Smooth muscle cell (in vitro differentiated cells): Measurements from ENCODE around the gene HS1BP3. TPM values are rescaled to one million over a fixed set of nuclear protein-coding genes. Genes with fewer than 3 reads are reported as not detected.

Experiments used
- DNase-seq: peaks from one replicate; lab custom pipeline; 2025; ENCODE audit not compliant: unreplicated experiment; lab: John Stamatoyannopoulos, UW
- H2AFZ ChIP-seq: fragments of 200-600 bp; sonication (generic); 2 replicates; pipeline ENCODE4 v1.6.0; 2016; ENCODE audit warnings: antibody characterized with exemption, low read depth, mild to moderate bottlenecking
- H3F3A ChIP-seq: fragments of 200-600 bp; sonication (generic); 2 replicates; pipeline ENCODE4 v1.6.0; 2017; ENCODE audit warnings: antibody characterized with exemption, low read depth
- H3K27ac ChIP-seq: fragments of 200-600 bp; sonication (generic); 2 replicates; pipeline ENCODE4 v1.5.1; 2016; ENCODE audit warnings: low read depth, mild to moderate bottlenecking
- H3K27me3 ChIP-seq: fragments of 200-600 bp; sonication (generic); 2 replicates; pipeline ENCODE4 v1.6.1; 2016; ENCODE audit warnings: low read depth, mild to moderate bottlenecking
- H3K36me3 ChIP-seq: fragments of 200-600 bp; sonication (generic); 2 replicates; pipeline ENCODE4 v1.5.1; 2016; ENCODE audit warnings: low read depth
- H3K4me1 ChIP-seq: fragments of 200-600 bp; sonication (generic); 2 replicates; pipeline ENCODE4 v1.5.1; 2016; ENCODE audit warnings: low read depth
- H3K4me2 ChIP-seq: fragments of 200-600 bp; sonication (generic); 2 replicates; pipeline ENCODE4 v1.6.0; 2016; ENCODE audit warnings: mild to moderate bottlenecking
- H3K4me3 ChIP-seq: fragments of 200-600 bp; sonication (generic); 2 replicates; pipeline ENCODE4 v1.5.1; 2016; ENCODE audit warnings: mild to moderate bottlenecking
- H3K79me2 ChIP-seq: fragments of 200-600 bp; sonication (generic); 2 replicates; pipeline ENCODE4 v1.6.0; 2016; ENCODE audit warnings: low read depth, mild to moderate bottlenecking
- H3K9ac ChIP-seq: fragments of 200-600 bp; sonication (generic); 2 replicates; pipeline ENCODE4 v1.6.0; 2016; ENCODE audit warnings: low read depth
- H3K9me3 ChIP-seq: fragments of 200-600 bp; sonication (generic); replicated peaks from 2 replicates; pipeline ENCODE4 v1.5.1; 2016; ENCODE audit warnings: low read depth
- H4K20me1 ChIP-seq: fragments of 200-600 bp; sonication (generic); 2 replicates; pipeline ENCODE4 v1.6.0; 2016; ENCODE audit warnings: low read depth
- CTCF ChIP-seq: fragments of 200-600 bp; sonication (generic); IDR thresholded peaks from 2 replicates; pipeline ENCODE4 v1.5.1; 2017; ENCODE audit warnings: borderline replicate concordance, mild to moderate bottlenecking, antibody characterized with exemption; ENCODE audit not compliant: insufficient read depth, poor library complexity, severe bottlenecking
- WGBS: methylation state at CpG from one replicate; pipeline ENCODE4 v1.1.7; 2016; ENCODE audit warnings: low lambda C conversion rate; 5-methylcytosine and 5-hydroxymethylcytosine counted together
- polyA plus RNA-seq: library from polyadenylated mRNA; unstranded; fragments of >200 nt; fragmentation: Nextera tagmentation; extraction: Ambion mirVana; gene quantifications from 2 replicates; pipeline ENCODE4 v1.2.1, GENCODE V29; 2016
- total RNA-seq: library from RNA; depleted of rRNA; stranded (reverse); fragments of >200 nt; gene quantifications from 2 replicates; pipeline ENCODE4 v1.2.3, GENCODE V29; 2014

Gene HS1BP3
- total and polyA plus RNA-seq, 2 experiments from 2014 or later: 9.3 to 20.4 TPM

- H3K27ac ChIP-seq: no peak overlapping the region
Observed at GRCh38 chr2:20574930-20575329, 76.0 kb downstream of the HS1BP3 start.

DNA sequence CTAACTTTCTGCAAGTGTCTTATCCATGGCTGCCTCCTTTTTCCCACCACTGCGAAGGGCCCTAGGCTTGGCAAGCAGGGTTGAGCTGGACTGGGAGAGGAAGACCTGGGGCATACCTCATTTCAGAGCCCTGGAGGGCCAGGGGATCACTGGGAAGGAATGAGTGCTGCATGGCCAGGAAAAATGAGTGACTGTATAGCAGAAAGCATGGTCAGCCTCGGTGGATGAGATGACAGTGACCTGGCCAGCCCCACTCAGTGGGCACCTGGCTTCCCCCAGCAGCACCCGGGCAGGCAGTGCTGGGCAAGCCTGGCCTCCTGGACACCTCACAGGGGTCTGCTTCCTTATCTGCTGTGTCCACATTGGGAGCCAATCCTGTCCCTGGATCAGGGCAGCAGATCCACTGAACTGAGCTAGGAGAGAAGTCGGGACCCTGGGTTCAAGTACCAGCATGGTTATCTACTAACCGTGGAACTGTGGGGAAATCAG, 76.4 kb downstream of the HS1BP3 start:
- whole genome bisulfite sequencing: 93% methylated on average over 5 of the region's 5 CpGs
- no peak overlapping the region for H3K27ac ChIP-seq
- H3K4me3 ChIP-seq: no peak overlapping the region
- peaks cover 7% of the 10 kb centered on the region for H3F3A ChIP-seq
- no peak for DNase-seq
- no peaks in the 10 kb centered on the region for H3K9me3 ChIP-seq
- H4K20me1 ChIP-seq: no peaks in the 10 kb centered on the region
- no peak for TF ChIP-seq CTCF
- H3K4me1 ChIP-seq: peaks cover 1% of the 10 kb centered on the region
- H3K9ac ChIP-seq: no peak overlapping the region
- no peaks in the 10 kb centered on the region for H3K27me3 ChIP-seq
- no peak overlapping the region for H3K4me2 ChIP-seq
- no peaks in the 10 kb centered on the region for H3K79me2 ChIP-seq
- no peaks in the 10 kb centered on the region for H3K36me3 ChIP-seq
- no peak overlapping the region for H2AFZ ChIP-seq

More at GRCh38 chr2:20574930-20575329, 76.0 kb downstream of the HS1BP3 start:
- no peak overlapping the region for H3K9ac ChIP-seq
- H3K27me3 ChIP-seq: no peaks in the 10 kb centered on the region
- H3K4me1 ChIP-seq: peaks cover 5% of the 10 kb centered on the region
- H3K9me3 ChIP-seq: no peaks in the 10 kb centered on the region
- H4K20me1 ChIP-seq: no peaks in the 10 kb centered on the region
- TF ChIP-seq CTCF: no peak
- H3F3A ChIP-seq: peaks cover 7% of the 10 kb centered on the region
- no peak for DNase-seq
- no peak overlapping the region for H2AFZ ChIP-seq
- H3K4me2 ChIP-seq: no peak overlapping the region
- no peaks in the 10 kb centered on the region for H3K79me2 ChIP-seq
- H3K4me3 ChIP-seq: no peak overlapping the region
- 81% methylated on average over 6 of the region's 6 CpGs for WGBS
- no peaks in the 10 kb centered on the region for H3K36me3 ChIP-seq

GRCh38 chr2:20573620-20574422, 77.1 kb downstream of the HS1BP3 start:
- TF ChIP-seq CTCF: no peak
- no peak overlapping the region for H3K4me2 ChIP-seq

More at GRCh38 chr2:20573620-20574422, 77.1 kb downstream of the HS1BP3 start:
- Histone ChIP-seq H3K79me2 (no peaks in the 10 kb centered on the region), H3K4me1 (no peaks in the 10 kb centered on the region), H3K36me3 (no peaks in the 10 kb centered on the region), H3K9ac (no peak overlapping the region), H3K9me3 (no peaks in the 10 kb centered on the region), H3K27me3 (no peaks in the 10 kb centered on the region), H2AFZ (peak overlapping the region; percentile 65), H4K20me1 (no peaks in the 10 kb centered on the region), H3K4me3 (no peak overlapping the region), H3K27ac (peak overlapping the region; percentile 5), H3F3A (peaks cover 11% of the 10 kb centered on the region)
- WGBS: 69% methylated on average over 10 of the region's 10 CpGs
- DNase-seq: no peak
